H1 (cell line): ENCODE measurements around the gene SURF4. TPM values are rescaled to one million over a fixed set of nuclear protein-coding genes. Genes with fewer than 3 reads are reported as not detected.

Source experiments
- ASH2L ChIP-seq: fragments of 200-600, 300-600 bp; sonication (generic); IDR thresholded peaks from one replicate; pipeline ENCODE4 v1.7.1; 2017; ENCODE audit warnings: low read length
- ATF2 ChIP-seq: IDR thresholded peaks from 2 replicates; pipeline ENCODE4 v1.6.1; 2012; ENCODE audit warnings: low read length, inconsistent platforms
- BACH1 ChIP-seq: IDR thresholded peaks from 2 replicates; pipeline ENCODE4 v1.6.1; 2012; ENCODE audit warnings: low read length, improper control_type of control experiment
- BCL11A ChIP-seq, 2 experiments: IDR thresholded peaks; one replicate each; pipeline ENCODE4 v1.6.1; 2011; ENCODE audit warnings: low read depth in 2 of 2, low read length in 2 of 2, mild to moderate bottlenecking in 2 of 2
- BRCA1 ChIP-seq: IDR thresholded peaks from 2 replicates; pipeline ENCODE4 v1.6.1; 2012; ENCODE audit warnings: low read depth, low read length, improper control_type of control experiment
- CBX5 ChIP-seq: fragments of 300-800, 300-1000 bp; sonication (generic); IDR thresholded peaks from 2 replicates; pipeline ENCODE4 v1.7.1; 2016; ENCODE audit warnings: antibody characterized with exemption, low read length, low read depth
- CHD1 ChIP-seq: IDR thresholded peaks from 2 replicates; pipeline ENCODE4 v1.6.1; 2012; ENCODE audit warnings: low read depth, low read length, improper control_type of control experiment
- CREB1 ChIP-seq: IDR thresholded peaks from 2 replicates; pipeline ENCODE4 v1.6.1; 2012; ENCODE audit warnings: inconsistent platforms
- EGR1 ChIP-seq: IDR thresholded peaks from 2 replicates; pipeline ENCODE4 v1.6.1; 2011; ENCODE audit warnings: low read depth, low read length, borderline replicate concordance
- HDAC2 ChIP-seq, 2 experiments: fragments of 300-600 bp in 1 of 2; sonication (generic) in 1 of 2; IDR thresholded peaks; 2 replicates each; pipeline ENCODE4 v1.6.1; 2011 to 2012; ENCODE audit warnings: low read depth in 2 of 2, low read length in 2 of 2, mild to moderate bottlenecking in 2 of 2, moderate library complexity in 2 of 2, borderline replicate concordance in 1 of 2, inconsistent platforms in 1 of 2
- HDAC6 ChIP-seq: IDR thresholded peaks from one replicate; pipeline ENCODE4 v1.7.1; 2012; ENCODE audit warnings: low read depth, mild to moderate bottlenecking, inconsistent platforms, low read length, moderate library complexity
- KDM4A ChIP-seq: IDR thresholded peaks from one replicate; pipeline ENCODE4 v1.7.1; 2012; ENCODE audit warnings: low read depth, mild to moderate bottlenecking, moderate library complexity, low read length, inconsistent platforms; ENCODE audit not compliant: severe bottlenecking
- KDM5A ChIP-seq: fragments of 200-600 bp; IDR thresholded peaks from 2 replicates; pipeline ENCODE4 v1.7.1; 2012; ENCODE audit warnings: mild to moderate bottlenecking, low read length, inconsistent platforms, mixed read lengths
- PHF8 ChIP-seq: fragments of 200-600 bp; sonication (generic); conservative IDR thresholded peaks from 2 replicates; pipeline ENCODE4 v1.7.1; 2012; ENCODE audit warnings: low read depth, mild to moderate bottlenecking, inconsistent platforms, low read length, moderate library complexity
- RBBP5 ChIP-seq: IDR thresholded peaks from 2 replicates; pipeline ENCODE4 v1.7.1; 2012; ENCODE audit warnings: low read depth, mild to moderate bottlenecking, inconsistent platforms, low read length, moderate library complexity, borderline replicate concordance
- SIN3A ChIP-seq, 2 experiments: IDR thresholded peaks in 1 of 2; conservative IDR thresholded peaks in 1 of 2; 2 replicates each; pipeline ENCODE4 v1.6.1; 2011 to 2012; ENCODE audit warnings: low read length in 2 of 2, improper control_type of control experiment in 1 of 2, low read depth in 1 of 2, mild to moderate bottlenecking in 1 of 2
- SP1 ChIP-seq: IDR thresholded peaks from 2 replicates; pipeline ENCODE4 v1.6.1; 2011; ENCODE audit warnings: low read depth, low read length
- SRF ChIP-seq: IDR thresholded peaks from 2 replicates; pipeline ENCODE4 v1.6.1; 2011; ENCODE audit warnings: mild to moderate bottlenecking, low read depth, low read length, moderate library complexity
- TBP ChIP-seq: IDR thresholded peaks from 2 replicates; pipeline ENCODE4 v1.6.1; 2011; ENCODE audit warnings: low read depth, low read length, improper control_type of control experiment
- YY1 ChIP-seq: IDR thresholded peaks from 2 replicates; pipeline ENCODE4 v1.6.1; 2011; ENCODE audit warnings: low read depth, mild to moderate bottlenecking, low read length
- ZNF274 ChIP-seq: IDR thresholded peaks from 2 replicates; pipeline ENCODE4 v1.7.0; 2012; ENCODE audit warnings: low read length, borderline replicate concordance; ENCODE audit errors: extremely low read depth
- polyA plus RNA-seq, 7 experiments: library from polyadenylated mRNA; depleted of rRNA in 3 of 7; stranded (reverse) in 5 of 7; unstranded in 2 of 7; fragments of >200 nt in 5 of 7; fragments of 200-250 nt in 2 of 7; gene quantifications; 1 replicate in 5 of 7; 2 replicates in 1 of 7; 4 replicates in 1 of 7; pipeline versions ENCODE4 v1.2.1 to v1.2.3, GENCODE V29; 2011 to 2013; ENCODE audit warnings: missing spikeins in 2 of 7, mixed read lengths in 2 of 7
- total RNA-seq: library from RNA; stranded (reverse); fragmentation: NEBNext Ultra II Directional; extraction: Animal tissue kit (Norgen Biotek cat#: 25700); gene quantifications from 2 replicates; pipeline ENCODE4 v1.2.1, GENCODE V29; 2021
- TF ChIP-seq, protein P1 (sequence below): IDR thresholded peaks from 2 replicates; pipeline ENCODE4 v1.6.1; 2011; ENCODE audit warnings: low read depth, mild to moderate bottlenecking, low read length; ENCODE audit not compliant: insufficient read depth

The SURF4 gene
- total and polyA plus RNA-seq, 2 of the 8 experiments (the other 6 are each of a cell fraction or from before 2014, with no cell fraction given): 176 to 182 TPM

DNA sequence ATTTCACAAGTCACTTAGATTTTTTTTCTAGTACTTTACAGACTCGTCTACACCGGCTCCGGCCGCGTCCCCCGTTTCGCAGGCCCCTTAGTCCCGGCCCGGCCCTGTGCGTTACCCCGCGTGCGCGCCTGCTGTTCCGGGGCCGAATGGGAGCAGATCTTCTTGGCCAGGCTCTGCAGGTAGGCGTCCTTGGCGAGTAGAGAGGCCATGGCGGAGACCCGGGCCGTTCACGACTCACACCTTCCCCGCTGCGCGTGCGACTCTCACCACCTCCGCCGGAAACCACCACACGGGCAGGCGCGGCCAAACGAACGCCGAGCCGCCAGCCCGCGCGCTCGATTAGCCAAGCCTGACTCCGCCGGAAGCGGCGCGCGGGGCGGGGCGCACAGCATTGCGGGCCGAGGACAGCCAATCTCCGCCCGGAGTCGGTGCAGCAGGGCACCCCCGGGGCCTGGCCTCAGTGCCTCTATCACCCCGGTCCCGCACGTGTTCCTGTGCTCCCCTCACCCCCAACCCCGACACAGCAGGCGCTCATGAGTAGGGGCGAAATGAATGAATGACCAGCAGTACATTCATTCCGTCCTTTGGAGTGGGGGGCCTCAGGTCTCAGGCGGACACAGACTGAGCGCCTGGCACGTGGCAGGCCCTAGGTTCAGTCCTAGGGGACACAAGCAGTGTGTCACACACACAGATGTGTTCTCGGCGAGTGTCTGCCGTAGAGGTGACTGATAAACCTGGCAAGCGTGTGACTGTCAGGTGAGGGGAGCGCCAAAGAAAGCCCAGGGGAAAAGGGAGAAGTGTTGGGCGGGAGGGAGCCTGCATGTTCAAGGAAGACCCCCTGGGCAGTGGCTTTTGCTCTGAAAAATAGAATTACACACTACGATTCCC is 39.7 kb downstream of the SURF4 start, which contains the start of gene SURF6 (continued):
- TF ChIP-seq BRCA1 (no peak), EGR1 (peak; percentile 82), ZNF274 (no peak), ATF2 (no peak; the same call in 1 of the 2 replicates), TBP (peak; percentile 74), HDAC6 (no peak), SP1 (peak; percentile 79), CREB1 (peak; percentile 75), CHD1 (no peak), KDM4A (peak; percentile 72), CBX5 (no peak), YY1 (peak; percentile 85), RBBP5 (peak; percentile 60; the same call in 1 of the 2 replicates), ASH2L (peak; percentile 43), SRF (peak; percentile 99), BCL11A (IDR thresholded peaks at IDR 0.05; ENCODE audit: low read depth in 2 of 2, low read length in 2 of 2) (no peak), HDAC2 (IDR thresholded peaks at IDR 0.05; ENCODE audit: borderline replicate concordance in 1 of 2, low read depth in 2 of 2, low read length in 2 of 2) (0 out of 4 replicates have a peak, but pooled peaks of 1 of the 2 experiments have one; percentile 48), KDM5A (peak; percentile 63), BACH1 (peak; percentile 72), SIN3A (conservative IDR thresholded peaks at IDR 0.05 in 1 of 2, IDR thresholded peaks at IDR 0.05 in 1 of 2; ENCODE audit: low read depth in 1 of 2, low read length in 2 of 2) (peak; percentile 72 to 98; a peak in 3 of 4 replicates), PHF8 (peak; percentile 74; the same call in 1 of the 2 replicates)
- TF ChIP-seq, protein P1, sequence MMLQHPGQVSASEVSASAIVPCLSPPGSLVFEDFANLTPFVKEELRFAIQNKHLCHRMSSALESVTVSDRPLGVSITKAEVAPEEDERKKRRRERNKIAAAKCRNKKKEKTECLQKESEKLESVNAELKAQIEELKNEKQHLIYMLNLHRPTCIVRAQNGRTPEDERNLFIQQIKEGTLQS: no peak
